ENCODE data around the gene CFAP410.
"Not testable (repeated sequence)": the region's sequence is repeated elsewhere in the genome, so short reads cannot be mapped to it uniquely, and the experiment has no call there.

CFAP410 gene

GRCh38 chr21:44288251-44289110 lies 50.7 kb downstream of the CFAP410 start:
- DNase-seq (ENCODE audit: low read depth in 3 of 3, low spot score in 1 of 3): no peak

DNA sequence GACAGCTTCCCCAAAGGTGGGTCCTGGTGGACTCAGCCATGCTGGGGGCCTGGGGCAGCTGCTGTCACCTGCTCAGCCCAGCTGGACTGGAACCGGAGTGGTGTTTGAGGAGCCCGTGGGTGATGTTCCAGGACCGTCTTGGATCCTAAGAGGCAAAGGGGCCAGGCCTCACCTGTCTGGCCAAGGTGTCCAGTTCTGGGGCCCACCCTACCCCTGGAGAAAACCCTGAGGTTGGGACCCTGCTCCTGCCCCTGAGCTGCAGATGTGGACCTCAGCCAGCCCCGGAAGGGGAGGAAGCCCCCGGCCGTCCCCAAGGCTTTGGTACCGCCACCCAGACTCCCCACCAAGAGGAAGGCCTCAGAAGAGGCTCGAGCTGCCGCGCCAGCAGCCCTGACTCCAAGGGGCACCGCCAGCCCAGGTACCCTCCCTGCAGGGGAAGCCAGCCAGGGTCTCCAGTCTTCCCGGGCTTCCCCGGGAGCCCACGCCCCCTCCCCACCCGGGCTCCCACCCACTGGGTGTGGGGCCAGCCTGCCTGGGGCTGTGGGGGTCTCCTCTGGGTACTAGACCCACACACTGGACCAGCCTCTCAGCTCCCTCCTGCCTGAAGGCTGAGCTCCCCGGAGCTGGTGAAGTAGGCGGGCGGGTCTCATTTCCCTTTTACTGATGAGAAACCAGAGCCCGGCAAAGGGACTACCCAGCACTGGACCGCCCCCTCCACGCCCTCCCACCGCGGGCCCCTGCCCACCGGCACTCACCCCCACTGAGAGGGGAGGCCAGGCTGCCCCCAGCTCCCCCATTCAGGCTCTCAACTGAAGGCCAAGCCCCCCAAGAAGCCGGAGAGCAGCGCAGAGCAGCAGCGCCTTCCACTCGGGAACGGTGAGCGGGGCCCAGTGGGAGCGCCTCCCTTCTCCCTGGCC lies 52.2 kb downstream of the CFAP410 start:
- no peak for DNase-seq (ENCODE audit: low read depth in 3 of 3, low spot score in 1 of 3)

GRCh38 chr21:44286086-44286715 lies 53.0 kb downstream of the CFAP410 start:
- no peak for DNase-seq (ENCODE audit: low read depth in 3 of 3, low spot score in 1 of 3)

- DNase-seq (ENCODE audit: low read depth in 3 of 3, low spot score in 1 of 3): no peak
Measured at GRCh38 chr21:44285138-44285992, 53.8 kb downstream of the CFAP410 start, which contains the start of gene AIRE. Gene AIRE, plus strand, starts transcription at chr21:44285876. Its CDS starts 131 bp downstream, at chr21:44286007.

- no peak for DNase-seq (ENCODE audit: low read depth in 3 of 3, low spot score in 1 of 3)
Measured at GRCh38 chr21:44283948-44284347, 55.2 kb downstream of the CFAP410 start.

DNA sequence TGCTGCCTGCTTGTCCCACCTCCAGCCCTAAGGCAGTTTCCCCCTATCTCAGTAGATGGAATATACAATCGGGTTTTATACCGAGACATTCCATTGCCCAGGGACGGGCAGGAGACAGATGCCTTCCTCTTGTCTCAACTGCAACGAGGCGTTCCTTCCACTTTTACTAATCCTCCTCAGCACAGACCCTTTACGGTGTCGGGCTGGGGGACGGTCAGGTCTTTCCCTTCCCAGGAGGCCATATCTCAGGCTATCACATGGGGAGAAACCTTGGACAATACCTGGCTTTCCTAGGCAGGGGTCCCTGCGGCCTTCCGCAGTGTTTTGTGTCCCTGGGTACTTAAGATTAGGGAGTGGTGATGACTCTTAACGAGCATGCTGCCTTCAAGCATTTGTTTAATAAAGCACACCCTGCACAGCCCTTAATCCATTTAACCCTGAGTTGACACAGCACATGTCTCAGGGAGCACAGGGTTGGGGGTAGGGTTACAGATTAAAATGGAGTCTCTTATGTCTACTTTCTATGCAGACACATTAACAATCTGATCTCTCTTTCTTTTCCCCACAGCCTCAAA lies 55.9 kb downstream of the CFAP410 start:
- DNase-seq (ENCODE audit: low read depth in 3 of 3, low spot score in 1 of 3): not testable (repeated sequence)

- no peak for DNase-seq (ENCODE audit: low read depth in 3 of 3, low spot score in 1 of 3)
Measured at GRCh38 chr21:44282370-44282769, 56.8 kb downstream of the CFAP410 start.

DNA sequence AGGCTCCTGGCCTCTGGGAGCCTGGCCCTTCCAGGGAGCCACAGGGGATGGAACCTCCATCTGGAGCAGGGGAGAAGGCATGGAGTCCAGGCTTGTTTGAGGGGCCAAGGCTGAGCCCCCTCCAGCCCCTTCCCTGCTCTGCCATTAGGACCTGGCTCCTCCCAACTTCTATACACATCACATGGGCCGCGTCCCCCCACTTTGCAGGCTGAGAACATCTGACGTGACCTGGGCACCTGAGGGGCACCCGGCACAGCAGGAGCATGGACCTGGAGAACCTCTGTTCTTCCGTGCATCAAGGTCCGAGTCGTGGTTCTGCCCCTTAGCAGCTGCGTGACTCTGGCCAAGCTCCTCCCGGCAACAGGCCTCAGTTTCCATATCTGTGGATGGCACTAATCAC lies 57.4 kb downstream of the CFAP410 start:
- DNase-seq (ENCODE audit: low read depth in 3 of 3, low spot score in 1 of 3): no peak

DNA sequence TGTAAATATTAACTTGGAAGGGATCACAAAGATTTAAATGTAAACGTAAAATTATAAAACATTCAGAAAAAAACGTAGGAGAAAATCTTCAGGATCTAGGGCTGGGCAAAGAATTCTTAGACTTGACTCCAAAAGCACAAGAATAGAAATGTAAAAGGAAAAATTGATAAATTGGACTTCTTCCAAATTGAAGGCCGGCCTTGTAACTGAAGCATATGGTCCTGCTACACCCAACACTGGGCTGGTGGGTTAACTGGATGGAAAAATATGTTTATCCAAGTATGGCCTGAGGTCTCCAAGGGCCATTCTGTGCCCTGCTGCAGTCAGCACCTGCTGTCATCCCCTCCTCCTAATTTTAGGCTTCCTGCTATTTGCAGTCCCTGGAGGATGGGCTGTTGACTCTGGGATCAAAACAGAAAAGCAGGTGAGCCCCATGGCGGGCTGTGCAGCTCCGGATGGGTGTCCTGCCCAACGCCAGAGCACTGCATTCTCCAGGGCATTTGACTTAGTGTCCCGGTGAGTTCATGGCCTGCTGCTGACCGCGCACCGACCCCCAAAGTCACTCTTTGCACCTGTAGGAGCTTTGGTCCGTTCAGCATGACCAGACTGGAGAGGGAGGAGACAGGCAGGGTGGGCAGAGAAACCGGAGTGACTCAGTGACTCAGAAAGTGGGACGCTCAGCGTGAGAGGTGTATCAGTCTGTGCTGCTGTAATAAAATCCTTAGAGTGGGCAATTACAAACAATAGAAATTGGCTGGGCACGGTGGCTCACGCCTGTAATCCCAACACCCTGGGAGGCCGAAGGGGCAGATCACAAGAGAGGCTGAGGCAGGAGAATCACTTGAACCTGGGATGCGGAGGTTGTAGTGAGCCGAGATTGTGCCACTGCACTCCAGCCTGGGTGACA lies 59.6 kb downstream of the CFAP410 start:
- no peak for DNase-seq (ENCODE audit: low read depth in 3 of 3, low spot score in 1 of 3)

Data from stimulated activated CD4-positive, alpha-beta T cell treated with anti-CD3 and anti-CD28 coated beads, TNF-alpha, amount 100 ng/mL, for 1 hour (primary cell).